OCI-LY3 (cell line): ENCODE results near the gene ACMSD.

ENCODE experiments used
- H2AFZ ChIP-seq: fragments of 200-600, 300-600 bp; shearing (Covaris generic); 2 replicates; pipeline ENCODE4 v1.6.0; 2014; ENCODE audit warnings: antibody characterized with exemption, low read depth, low read length
- H3K27ac ChIP-seq: fragments of 200-600, 300-600 bp; sonication (generic); 2 replicates; pipeline ENCODE4 v1.5.1; 2014; ENCODE audit warnings: mild to moderate bottlenecking, low read length, moderate library complexity, mixed read lengths
- H3K27me3 ChIP-seq: fragments of 200-600, 300-600 bp; sonication (generic); 2 replicates; pipeline ENCODE4 v1.6.1; 2014; ENCODE audit warnings: low read depth, low read length, mixed read lengths
- H3K36me3 ChIP-seq: fragments of 200-600, 300-600 bp; sonication (generic); replicated peaks from 2 replicates; pipeline ENCODE3; 2014; ENCODE audit warnings: low read depth, low read length, mixed read lengths
- H3K4me1 ChIP-seq: fragments of 300-600, 200-600 bp; sonication (generic); 2 replicates; pipeline ENCODE4 v1.6.1; 2014; ENCODE audit warnings: low read length, mixed read lengths
- H3K4me2 ChIP-seq: fragments of 200-600, 300-600 bp; sonication (generic); 2 replicates; pipeline ENCODE4 v1.6.1; 2014; ENCODE audit warnings: low read length, mixed read lengths
- H3K4me3 ChIP-seq: fragments of 300-600, 200-600 bp; sonication (generic); 2 replicates; pipeline ENCODE4 v1.5.1; 2014; ENCODE audit warnings: antibody characterized with exemption, mild to moderate bottlenecking, low read length, moderate library complexity
- H3K79me2 ChIP-seq: fragments of 300-600, 200-600 bp; shearing (Covaris generic); 2 replicates; pipeline ENCODE4 v1.6.1; 2014; ENCODE audit warnings: mild to moderate bottlenecking, low read length, mixed read lengths
- H3K9ac ChIP-seq: fragments of 300-600, 200-600 bp; shearing (Covaris generic); 2 replicates; pipeline ENCODE4 v1.6.0; 2014; ENCODE audit warnings: mild to moderate bottlenecking, low read length, moderate library complexity
- H3K9me3 ChIP-seq: fragments of 200-600, 300-600 bp; shearing (Covaris generic); 2 replicates; pipeline ENCODE4 v1.6.1; 2014; ENCODE audit warnings: low read length, mixed read lengths; ENCODE audit not compliant: insufficient read depth
- H4K20me1 ChIP-seq: fragments of 200-600, 300-600 bp; sonication (generic); 2 replicates; pipeline ENCODE4 v1.6.1; 2016; ENCODE audit warnings: low read length, mixed read lengths; ENCODE audit not compliant: insufficient read depth
- CTCF ChIP-seq: fragments of 200-600, 300-600 bp; sonication (generic); IDR thresholded peaks from 2 replicates; pipeline ENCODE4 v1.5.1; 2014; ENCODE audit warnings: antibody characterized with exemption, low read length, low read depth
- EZH2phosphoT487 ChIP-seq: fragments of 200-600 bp; shearing (Covaris generic); IDR thresholded peaks from 2 replicates; pipeline ENCODE4 v1.6.1; 2018; ENCODE audit warnings: antibody characterized with exemption, mixed run types, low read depth

The ACMSD gene

GRCh38 chr2:134815741-134816140, 22.7 kb upstream of the ACMSD start:
- Histone ChIP-seq H3K79me2 (no peaks in the 10 kb centered on the region), H3K9me3 (no peaks in the 10 kb centered on the region), H2AFZ (no peak overlapping the region), H3K4me1 (no peaks in the 10 kb centered on the region), H4K20me1 (no peaks in the 10 kb centered on the region), H3K4me2 (no peak overlapping the region), H3K9ac (no peak overlapping the region), H3K36me3 (no peaks in the 10 kb centered on the region), H3K4me3 (no peak overlapping the region), H3K27me3 (no peaks in the 10 kb centered on the region), H3K27ac (no peak overlapping the region)
- TF ChIP-seq EZH2phosphoT487 (no peak), CTCF (no peak)

GRCh38 chr2:134818321-134818720, 20.1 kb upstream of the ACMSD start:
- Histone ChIP-seq H3K9me3 (no peaks in the 10 kb centered on the region), H3K4me1 (no peaks in the 10 kb centered on the region), H3K4me3 (no peak overlapping the region), H3K9ac (no peak overlapping the region), H3K36me3 (no peaks in the 10 kb centered on the region), H3K27me3 (no peaks in the 10 kb centered on the region), H3K79me2 (no peaks in the 10 kb centered on the region), H2AFZ (no peak overlapping the region), H4K20me1 (no peaks in the 10 kb centered on the region), H3K4me2 (no peak overlapping the region), H3K27ac (no peak overlapping the region)
- no peak for TF ChIP-seq CTCF
- TF ChIP-seq EZH2phosphoT487 = no peak

GRCh38 chr2:134819334-134819733, 19.1 kb upstream of the ACMSD start:
- no peak overlapping the region for H3K4me2 ChIP-seq
- H3K9me3 ChIP-seq = no peaks in the 10 kb centered on the region
- H3K79me2 ChIP-seq = no peaks in the 10 kb centered on the region
- no peaks in the 10 kb centered on the region for H3K4me1 ChIP-seq
- H3K27me3 ChIP-seq = no peaks in the 10 kb centered on the region
- no peak overlapping the region for H2AFZ ChIP-seq
- no peaks in the 10 kb centered on the region for H4K20me1 ChIP-seq
- no peaks in the 10 kb centered on the region for H3K36me3 ChIP-seq
- H3K4me3 ChIP-seq = no peak overlapping the region
- H3K9ac ChIP-seq = no peak overlapping the region
- TF ChIP-seq CTCF (no peak), EZH2phosphoT487 (no peak)
- no peak overlapping the region for H3K27ac ChIP-seq

GRCh38 chr2:134823431-134823830, 15.0 kb upstream of the ACMSD start:
- Histone ChIP-seq H3K36me3 (no peaks in the 10 kb centered on the region), H4K20me1 (no peaks in the 10 kb centered on the region), H3K4me3 (no peak overlapping the region), H3K27me3 (no peaks in the 10 kb centered on the region), H3K27ac (no peak overlapping the region), H3K4me1 (no peaks in the 10 kb centered on the region), H3K79me2 (no peaks in the 10 kb centered on the region), H2AFZ (no peak overlapping the region), H3K9me3 (no peaks in the 10 kb centered on the region), H3K4me2 (no peak overlapping the region), H3K9ac (no peak overlapping the region)
- TF ChIP-seq EZH2phosphoT487 (no peak), CTCF (no peak)
